ENCODE data around the gene DPP3. TPM values are rescaled to one million over a fixed set of nuclear protein-coding genes. Genes with fewer than 3 reads are reported as not detected.

The DPP3 gene
- total RNA-seq, 2 experiments from 2014 or later: 47.2 to 53.4 TPM

DNA sequence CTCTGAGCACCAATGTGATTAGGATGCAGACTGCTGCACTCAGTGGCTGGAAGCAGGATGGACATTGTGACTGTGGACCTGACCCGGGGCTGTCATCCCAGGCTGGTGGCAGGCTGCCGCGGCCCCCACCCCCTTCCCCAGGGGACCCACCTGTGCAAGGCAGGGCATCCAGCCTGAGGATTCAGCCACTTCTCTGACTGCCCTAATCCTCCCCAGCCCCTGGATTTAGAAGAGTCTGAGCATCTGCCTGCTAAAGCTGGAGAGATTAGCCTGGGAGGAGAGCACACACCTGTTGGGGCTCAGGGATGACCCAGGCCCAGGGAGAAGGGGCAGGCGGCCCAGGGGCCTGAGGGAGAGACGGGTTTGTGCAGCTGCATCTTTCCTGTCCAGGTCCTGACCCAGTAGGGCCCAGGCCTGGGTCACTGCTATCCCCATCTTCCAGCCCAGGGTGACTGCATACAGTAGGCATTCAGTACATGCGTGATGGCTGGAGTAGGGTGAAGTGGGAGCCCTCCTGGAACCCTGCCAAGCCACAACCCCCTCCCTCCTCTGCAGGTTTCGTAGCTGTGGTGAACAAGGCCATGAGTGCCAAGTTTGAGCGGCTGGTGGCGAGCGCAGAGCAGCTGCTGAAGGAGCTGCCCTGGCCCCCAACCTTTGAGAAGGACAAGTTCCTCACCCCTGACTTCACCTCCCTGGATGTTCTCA lies 12.1 kb downstream of the DPP3 start:
- H3K27ac ChIP-seq (ENCODE audit: low read depth, low read length, poor library complexity, severe bottlenecking): no peak overlapping the region
- no peak overlapping the region for H2AFZ ChIP-seq (ENCODE audit: low read length)
- no peaks in the 10 kb centered on the region for H4K20me1 ChIP-seq (ENCODE audit: insufficient read depth, low read length)
- ChIA-PET POLR2A (no interaction called here), CTCF (ENCODE audit: unreplicated experiment) (no interaction called here)
- intact Hi-C loops (cut with micrococcal nuclease; ENCODE audit: unreplicated experiment): no loop called here
- no TSS peak for BruUV-seq (replicated peaks)
- no peaks in the 10 kb centered on the region for H3K79me2 ChIP-seq (ENCODE audit: insufficient read depth, low read depth, low read length)
- no peaks in the 10 kb centered on the region for H3K9me3 ChIP-seq (ENCODE audit: low read length)
- H3K4me1 ChIP-seq (ENCODE audit: insufficient read depth, low read length, poor library complexity, severe bottlenecking): no peaks in the 10 kb centered on the region
- no peak overlapping the region for H3K4me3 ChIP-seq (ENCODE audit: low read depth, low read length, poor library complexity, severe bottlenecking)
- no peak for DNase-seq (ENCODE audit: low spot score)
- H3K36me3 ChIP-seq (ENCODE audit: insufficient read depth, low read length): peaks cover 40% of the 10 kb centered on the region
- H3K4me2 ChIP-seq (ENCODE audit: low read length): no peak overlapping the region
- TF ChIP-seq EZH2phosphoT487 (IDR thresholded peaks at IDR 0.05; ENCODE audit: borderline replicate concordance, low read depth, low read length): no peak
- TF ChIP-seq, protein P1, sequence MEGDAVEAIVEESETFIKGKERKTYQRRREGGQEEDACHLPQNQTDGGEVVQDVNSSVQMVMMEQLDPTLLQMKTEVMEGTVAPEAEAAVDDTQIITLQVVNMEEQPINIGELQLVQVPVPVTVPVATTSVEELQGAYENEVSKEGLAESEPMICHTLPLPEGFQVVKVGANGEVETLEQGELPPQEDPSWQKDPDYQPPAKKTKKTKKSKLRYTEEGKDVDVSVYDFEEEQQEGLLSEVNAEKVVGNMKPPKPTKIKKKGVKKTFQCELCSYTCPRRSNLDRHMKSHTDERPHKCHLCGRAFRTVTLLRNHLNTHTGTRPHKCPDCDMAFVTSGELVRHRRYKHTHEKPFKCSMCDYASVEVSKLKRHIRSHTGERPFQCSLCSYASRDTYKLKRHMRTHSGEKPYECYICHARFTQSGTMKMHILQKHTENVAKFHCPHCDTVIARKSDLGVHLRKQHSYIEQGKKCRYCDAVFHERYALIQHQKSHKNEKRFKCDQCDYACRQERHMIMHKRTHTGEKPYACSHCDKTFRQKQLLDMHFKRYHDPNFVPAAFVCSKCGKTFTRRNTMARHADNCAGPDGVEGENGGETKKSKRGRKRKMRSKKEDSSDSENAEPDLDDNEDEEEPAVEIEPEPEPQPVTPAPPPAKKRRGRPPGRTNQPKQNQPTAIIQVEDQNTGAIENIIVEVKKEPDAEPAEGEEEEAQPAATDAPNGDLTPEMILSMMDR (conservative IDR thresholded peaks at IDR 0.05; ENCODE audit: low read length): no peak
- no peaks in the 10 kb centered on the region for H3K9me2 ChIP-seq (ENCODE audit: insufficient read depth, low read length)

DNA sequence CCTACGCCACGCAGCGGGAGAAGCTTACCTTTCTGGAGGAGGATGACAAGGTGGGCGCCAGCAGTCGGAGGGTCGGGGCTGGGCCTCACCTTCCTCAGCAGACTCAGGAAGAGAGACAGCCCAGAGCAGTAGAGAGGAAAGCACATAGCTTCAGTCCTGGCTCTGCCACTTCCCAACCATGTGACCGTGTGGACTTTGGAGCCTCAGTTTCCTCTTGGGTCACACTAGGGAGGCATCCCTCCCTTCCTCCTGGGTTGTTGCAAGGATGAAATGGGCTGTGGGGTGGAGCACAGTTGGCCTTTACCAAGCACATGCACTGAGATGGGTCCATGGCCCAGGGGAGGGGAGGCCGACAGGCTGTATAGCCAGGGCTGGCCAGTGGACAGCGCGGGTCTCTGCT lies 12.9 kb downstream of the DPP3 start:
- DNase-seq (ENCODE audit: low spot score): no peak
- Histone ChIP-seq H3K79me2 (ENCODE audit: insufficient read depth, low read depth, low read length) (no peaks in the 10 kb centered on the region), H3K9me2 (ENCODE audit: insufficient read depth, low read length) (no peaks in the 10 kb centered on the region), H3K4me2 (ENCODE audit: low read length) (no peak overlapping the region), H3K4me1 (ENCODE audit: insufficient read depth, low read length, poor library complexity, severe bottlenecking) (no peaks in the 10 kb centered on the region), H2AFZ (ENCODE audit: low read length) (no peak overlapping the region), H3K36me3 (ENCODE audit: insufficient read depth, low read length) (peaks cover 43% of the 10 kb centered on the region), H3K27ac (ENCODE audit: low read depth, low read length, poor library complexity, severe bottlenecking) (no peak overlapping the region), H4K20me1 (ENCODE audit: insufficient read depth, low read length) (no peaks in the 10 kb centered on the region), H3K4me3 (ENCODE audit: low read depth, low read length, poor library complexity, severe bottlenecking) (no peak overlapping the region), H3K9me3 (ENCODE audit: low read length) (no peaks in the 10 kb centered on the region)
- intact Hi-C loops (cut with micrococcal nuclease; ENCODE audit: unreplicated experiment): no loop called here
- CTCF ChIA-PET (ENCODE audit: unreplicated experiment): no interaction called here
- POLR2A ChIA-PET: no interaction called here
- no TSS peak for BruUV-seq (replicated peaks)
- no peak for TF ChIP-seq EZH2phosphoT487 (IDR thresholded peaks at IDR 0.05; ENCODE audit: borderline replicate concordance, low read depth, low read length)
- TF ChIP-seq, protein P1 (conservative IDR thresholded peaks at IDR 0.05; ENCODE audit: low read length): no peak

DNA sequence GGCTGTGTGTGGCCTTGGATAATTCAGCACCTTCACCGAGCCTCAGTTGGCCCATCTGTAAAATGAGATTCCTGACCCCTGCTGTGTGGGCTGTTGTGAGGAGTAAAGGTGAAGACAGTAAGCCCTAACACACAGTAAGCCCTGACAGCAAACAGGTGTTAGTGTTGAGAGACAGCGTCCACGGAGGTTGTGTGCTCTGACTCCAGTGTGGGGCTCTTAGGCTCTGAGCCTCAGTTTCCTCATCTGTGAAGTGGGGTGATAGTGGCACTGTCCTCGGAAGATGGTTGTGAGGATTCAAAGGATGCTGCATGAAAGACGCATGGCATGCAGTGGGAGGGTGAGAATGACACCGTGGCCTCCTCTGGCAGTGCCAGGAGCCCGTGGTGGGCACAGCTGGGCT lies 14.2 kb downstream of the DPP3 start:
- Histone ChIP-seq H3K9me3 (ENCODE audit: low read length) (no peaks in the 10 kb centered on the region), H3K4me3 (ENCODE audit: low read depth, low read length, poor library complexity, severe bottlenecking) (no peak overlapping the region), H3K36me3 (ENCODE audit: insufficient read depth, low read length) (peaks cover 42% of the 10 kb centered on the region), H3K27ac (ENCODE audit: low read depth, low read length, poor library complexity, severe bottlenecking) (no peak overlapping the region), H4K20me1 (ENCODE audit: insufficient read depth, low read length) (no peaks in the 10 kb centered on the region), H3K9me2 (ENCODE audit: insufficient read depth, low read length) (no peaks in the 10 kb centered on the region), H3K79me2 (ENCODE audit: insufficient read depth, low read depth, low read length) (no peaks in the 10 kb centered on the region), H3K4me2 (ENCODE audit: low read length) (no peak overlapping the region), H3K4me1 (ENCODE audit: insufficient read depth, low read length, poor library complexity, severe bottlenecking) (no peaks in the 10 kb centered on the region), H2AFZ (ENCODE audit: low read length) (no peak overlapping the region)
- CTCF ChIA-PET (ENCODE audit: unreplicated experiment): no interaction called here
- intact Hi-C loops (cut with micrococcal nuclease; ENCODE audit: unreplicated experiment): no loop called here
- POLR2A ChIA-PET: no interaction called here
- BruUV-seq (replicated peaks): no TSS peak
- no peak for TF ChIP-seq EZH2phosphoT487 (IDR thresholded peaks at IDR 0.05; ENCODE audit: borderline replicate concordance, low read depth, low read length)
- TF ChIP-seq, protein P1 (conservative IDR thresholded peaks at IDR 0.05; ENCODE audit: low read length): no peak
- no peak for DNase-seq (ENCODE audit: low spot score)
